Stomach (tissue), 4 donors: ENCODE results near the gene TREM2.

Experiments
- EP300 ChIP-seq: sonication (generic); formaldehyde crosslinking; IDR thresholded peaks from one replicate; pipeline ENCODE4 v1.6.1; 2017; ENCODE audit warnings: antibody characterized with exemption
- POLR2A ChIP-seq, 4 donors: fragments of 450-650 bp; IDR thresholded peaks; one replicate each; pipeline ENCODE4 v1.6.1; 2016; ENCODE audit warnings: antibody characterized with exemption in 4 of 4, control low read depth in 2 of 4, mild to moderate bottlenecking in 1 of 4, moderate library complexity in 1 of 4
- POLR2AphosphoS5 ChIP-seq, 3 donors: sonication (generic); formaldehyde crosslinking; IDR thresholded peaks; one replicate each; pipeline ENCODE4 v1.6.1; 2016; ENCODE audit warnings: antibody characterized with exemption in 3 of 3
- TF ChIP-seq, protein P1 (sequence below), 7 experiments: fragments of 450-650 bp in 4 of 7; fragments of 200-600 bp in 3 of 7; sonication (generic) in 3 of 7; IDR thresholded peaks; one replicate each; pipeline ENCODE4 v1.5.1; 2016 to 2019; ENCODE audit warnings: antibody characterized with exemption in 7 of 7, control low read depth in 2 of 7, mild to moderate bottlenecking in 1 of 7

- TF ChIP-seq, protein P1, sequence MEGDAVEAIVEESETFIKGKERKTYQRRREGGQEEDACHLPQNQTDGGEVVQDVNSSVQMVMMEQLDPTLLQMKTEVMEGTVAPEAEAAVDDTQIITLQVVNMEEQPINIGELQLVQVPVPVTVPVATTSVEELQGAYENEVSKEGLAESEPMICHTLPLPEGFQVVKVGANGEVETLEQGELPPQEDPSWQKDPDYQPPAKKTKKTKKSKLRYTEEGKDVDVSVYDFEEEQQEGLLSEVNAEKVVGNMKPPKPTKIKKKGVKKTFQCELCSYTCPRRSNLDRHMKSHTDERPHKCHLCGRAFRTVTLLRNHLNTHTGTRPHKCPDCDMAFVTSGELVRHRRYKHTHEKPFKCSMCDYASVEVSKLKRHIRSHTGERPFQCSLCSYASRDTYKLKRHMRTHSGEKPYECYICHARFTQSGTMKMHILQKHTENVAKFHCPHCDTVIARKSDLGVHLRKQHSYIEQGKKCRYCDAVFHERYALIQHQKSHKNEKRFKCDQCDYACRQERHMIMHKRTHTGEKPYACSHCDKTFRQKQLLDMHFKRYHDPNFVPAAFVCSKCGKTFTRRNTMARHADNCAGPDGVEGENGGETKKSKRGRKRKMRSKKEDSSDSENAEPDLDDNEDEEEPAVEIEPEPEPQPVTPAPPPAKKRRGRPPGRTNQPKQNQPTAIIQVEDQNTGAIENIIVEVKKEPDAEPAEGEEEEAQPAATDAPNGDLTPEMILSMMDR (IDR thresholded peaks at IDR 0.05), result no peak
- TF ChIP-seq POLR2A (IDR thresholded peaks at IDR 0.05) (no peak), POLR2AphosphoS5 (IDR thresholded peaks at IDR 0.05) (no peak), EP300 (no peak)
Measured at GRCh38 chr6:41147917-41148316, 15.0 kb downstream of the TREM2 start.
